H1 (cell line): ENCODE measurements around the gene APP.

ENCODE experiments used
- EP300 ChIP-seq, 2 experiments: IDR thresholded peaks; 1 replicate in 1 of 2; 2 replicates in 1 of 2; pipeline ENCODE4 v1.6.1; 2011 to 2012; ENCODE audit warnings: low read depth in 2 of 2, low read length in 2 of 2, mild to moderate bottlenecking in 2 of 2, borderline replicate concordance in 1 of 2, inconsistent platforms in 1 of 2, moderate library complexity in 1 of 2
- EZH2 ChIP-seq: fragments of 200-600 bp; sonication (generic); IDR thresholded peaks from 2 replicates; pipeline ENCODE4 v1.7.1; 2012; ENCODE audit warnings: low read depth, mild to moderate bottlenecking, moderate library complexity, low read length, inconsistent platforms; ENCODE audit not compliant: severe bottlenecking
- TBP ChIP-seq: IDR thresholded peaks from 2 replicates; pipeline ENCODE4 v1.6.1; 2011; ENCODE audit warnings: low read depth, low read length, improper control_type of control experiment
- ZNF274 ChIP-seq: IDR thresholded peaks from 2 replicates; pipeline ENCODE4 v1.7.0; 2012; ENCODE audit warnings: low read length, borderline replicate concordance; ENCODE audit errors: extremely low read depth
- TF ChIP-seq, protein P1 (sequence below), 3 experiments: IDR thresholded peaks; 1 replicate in 2 of 3; 2 replicates in 1 of 3; pipeline versions ENCODE4 v1.5.1 to v1.6.1; 2011; ENCODE audit warnings: low read length in 3 of 3, mild to moderate bottlenecking in 3 of 3, inconsistent platforms in 2 of 3, low read depth in 1 of 3, moderate library complexity in 1 of 3; ENCODE audit not compliant: insufficient read depth in 1 of 3; ENCODE audit errors: control extremely low read depth in 1 of 3

GRCh38 chr21:25893191-25893590 lies 277.4 kb downstream of the APP start:
- TF ChIP-seq ZNF274 (no peak), EP300 (IDR thresholded peaks at IDR 0.05; ENCODE audit: borderline replicate concordance in 1 of 2, low read depth in 2 of 2, low read length in 2 of 2) (no peak), EZH2 (no peak), TBP (no peak)
- TF ChIP-seq, protein P1, sequence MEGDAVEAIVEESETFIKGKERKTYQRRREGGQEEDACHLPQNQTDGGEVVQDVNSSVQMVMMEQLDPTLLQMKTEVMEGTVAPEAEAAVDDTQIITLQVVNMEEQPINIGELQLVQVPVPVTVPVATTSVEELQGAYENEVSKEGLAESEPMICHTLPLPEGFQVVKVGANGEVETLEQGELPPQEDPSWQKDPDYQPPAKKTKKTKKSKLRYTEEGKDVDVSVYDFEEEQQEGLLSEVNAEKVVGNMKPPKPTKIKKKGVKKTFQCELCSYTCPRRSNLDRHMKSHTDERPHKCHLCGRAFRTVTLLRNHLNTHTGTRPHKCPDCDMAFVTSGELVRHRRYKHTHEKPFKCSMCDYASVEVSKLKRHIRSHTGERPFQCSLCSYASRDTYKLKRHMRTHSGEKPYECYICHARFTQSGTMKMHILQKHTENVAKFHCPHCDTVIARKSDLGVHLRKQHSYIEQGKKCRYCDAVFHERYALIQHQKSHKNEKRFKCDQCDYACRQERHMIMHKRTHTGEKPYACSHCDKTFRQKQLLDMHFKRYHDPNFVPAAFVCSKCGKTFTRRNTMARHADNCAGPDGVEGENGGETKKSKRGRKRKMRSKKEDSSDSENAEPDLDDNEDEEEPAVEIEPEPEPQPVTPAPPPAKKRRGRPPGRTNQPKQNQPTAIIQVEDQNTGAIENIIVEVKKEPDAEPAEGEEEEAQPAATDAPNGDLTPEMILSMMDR (IDR thresholded peaks at IDR 0.05; ENCODE audit: control extremely low read depth in 1 of 3, insufficient read depth in 1 of 3, low read depth in 1 of 3, low read length in 3 of 3) = no peak
